Natural killer cell treated with Interleukin-12 subunit alpha and Interleukin-12 subunit beta and Interleukin-15 and Interleukin-18, amount 100 ng/mL, for 72 hours (primary cell): Measurements from ENCODE around the gene GTPBP4. TPM values are rescaled to one million over a fixed set of nuclear protein-coding genes. Genes with fewer than 3 reads are reported as not detected.
A peak's percentile ranks its signal among the peaks of the same experiment; 100 is the strongest.
"Not testable (repeated sequence)": the region's sequence is repeated elsewhere in the genome, so short reads cannot be mapped to it uniquely, and the experiment has no call there.

ENCODE experiments used
- ATAC-seq, 2 donors: fragments of 150-1000 bp; cut with Tn5 transposase in 1 of 2; sonication (Bioruptor Pico), chemical (Tn5 transposase) in 1 of 2; 2 replicates each; pipeline ENCODE4 v1.10.0; 2021
- DNase-seq: peaks from one replicate; pipeline ENCODE4 v3.0.0; 2022; ENCODE audit warnings: low spot score
- H3K27ac Mint-ChIP-seq, 2 donors: 1 replicate in 1 of 2; 2 replicates in 1 of 2; pipeline ENCODE4 v1.8.0; 2022; ENCODE audit warnings: mixed read lengths in 2 of 2, mild to moderate bottlenecking in 1 of 2, moderate library complexity in 1 of 2
- H3K27me3 Mint-ChIP-seq, 2 donors: 1 replicate in 1 of 2; 2 replicates in 1 of 2; pipeline ENCODE4 v1.8.0; 2022; ENCODE audit warnings: mixed read lengths in 2 of 2
- H3K36me3 Mint-ChIP-seq: one replicate; pipeline ENCODE4 v1.8.0; 2022; ENCODE audit warnings: mixed read lengths
- H3K4me1 Mint-ChIP-seq, 2 donors: 1 replicate in 1 of 2; 2 replicates in 1 of 2; pipeline ENCODE4 v1.8.0; 2022; ENCODE audit warnings: low read depth in 2 of 2, mixed read lengths in 2 of 2, mild to moderate bottlenecking in 1 of 2
- H3K4me3 Mint-ChIP-seq: one replicate; pipeline ENCODE4 v1.8.0; 2022; ENCODE audit warnings: mixed read lengths
- H3K9me3 Mint-ChIP-seq: 2 replicates; pipeline ENCODE4 v1.8.0; 2022; ENCODE audit warnings: mixed read lengths
- total RNA-seq, 2 donors: library from RNA; stranded (reverse); gene quantifications; one replicate each; pipeline ENCODE4 v1.2.3, GENCODE V29; 2022

GTPBP4 gene
- total RNA-seq, 2 donors from 2014 or later, result 123 to 160 TPM

- peak overlapping the region; percentile 99 for H3K4me3 Mint-ChIP-seq
- ATAC-seq (no peak), DNase-seq (no peak)
- peaks cover 41 to 48% of the 10 kb centered on the region in 2 donors for H3K4me1 Mint-ChIP-seq
- no peaks in the 10 kb centered on the region for H3K9me3 Mint-ChIP-seq
- H3K27me3 Mint-ChIP-seq, result no peaks in the 10 kb centered on the region
- peak overlapping the region; percentile 96 to 100 for H3K27ac Mint-ChIP-seq
- H3K36me3 Mint-ChIP-seq, result peaks cover 27% of the 10 kb centered on the region
Measured at GRCh38 chr10:1050145-1050544, 61.9 kb downstream of the GTPBP4 start.

- Mint-ChIP-seq H3K36me3 (peaks cover 23% of the 10 kb centered on the region), H3K4me3 (peak overlapping the region; percentile 99)
Measured at GRCh38 chr10:1050554-1050953, 62.3 kb downstream of the GTPBP4 start.

GRCh38 chr10:1054684-1055083 lies 66.5 kb downstream of the GTPBP4 start:
- DNase-seq (no peak), ATAC-seq (no peak)
- H3K4me3 Mint-ChIP-seq, result peak overlapping the region; percentile 96
- no peaks in the 10 kb centered on the region for H3K9me3 Mint-ChIP-seq
- H3K4me1 Mint-ChIP-seq, result peaks cover 49 to 59% of the 10 kb centered on the region in 2 donors
- peaks cover 14% of the 10 kb centered on the region for H3K36me3 Mint-ChIP-seq
- peak overlapping the region; percentile 98 to 100 for H3K27ac Mint-ChIP-seq
- no peaks in the 10 kb centered on the region for H3K27me3 Mint-ChIP-seq

More at GRCh38 chr10:1050554-1050953, 62.3 kb downstream of the GTPBP4 start:
- Mint-ChIP-seq H3K9me3 (no peaks in the 10 kb centered on the region), H3K27me3 (no peaks in the 10 kb centered on the region), H3K4me1 (peaks cover 39 to 47% of the 10 kb centered on the region in 2 donors), H3K27ac (peak overlapping the region; percentile 96 to 100)
- no peak for ATAC-seq
- no peak for DNase-seq

GRCh38 chr10:1056326-1057105 lies 68.3 kb downstream of the GTPBP4 start, which contains the start of gene WDR37:
TSS of gene WDR37 (plus strand) at chr10:1056385. CDS start at chr10:1072156, 15,771 bp downstream.
- Mint-ChIP-seq H3K27ac (peak within 1 kb of the TSS; percentile 98 to 100), H3K27me3 (no peaks in the 10 kb centered on the region), H3K4me1 (peaks cover 64 to 78% of the 10 kb centered on the region in 2 donors), H3K9me3 (no peaks in the 10 kb centered on the region), H3K4me3 (peak within 1 kb of the TSS; percentile 96), H3K36me3 (peaks cover 14% of the 10 kb centered on the region)
- ATAC-seq (peak; percentile 98), DNase-seq (peak; percentile 94)

- peak overlapping the region; percentile 84 for H3K4me3 Mint-ChIP-seq
- no peaks in the 10 kb centered on the region for H3K27me3 Mint-ChIP-seq
- ATAC-seq, result peak in 1 of 2 donors; percentile 7
- peak overlapping the region; percentile 98 to 100 for H3K27ac Mint-ChIP-seq
- H3K9me3 Mint-ChIP-seq, result no peaks in the 10 kb centered on the region
- DNase-seq, result no peak
- H3K36me3 Mint-ChIP-seq, result peaks cover 14% of the 10 kb centered on the region
- peaks cover 68 to 82% of the 10 kb centered on the region in 2 donors for H3K4me1 Mint-ChIP-seq
Measured at GRCh38 chr10:1057106-1057657, 68.9 kb downstream of the GTPBP4 start.

- ATAC-seq (no peak), DNase-seq (no peak)
- Mint-ChIP-seq H3K36me3 (peaks cover 14% of the 10 kb centered on the region), H3K9me3 (no peaks in the 10 kb centered on the region), H3K4me1 (peaks cover 70 to 85% of the 10 kb centered on the region in 2 donors), H3K4me3 (peak overlapping the region; percentile 84), H3K27me3 (no peaks in the 10 kb centered on the region), H3K27ac (peak overlapping the region; percentile 98 to 100)
Measured at GRCh38 chr10:1058017-1058416, 69.8 kb downstream of the GTPBP4 start.

GRCh38 chr10:1059902-1060301 lies 71.7 kb downstream of the GTPBP4 start:
- DNase-seq, result no peak
- peaks cover 4% of the 10 kb centered on the region for H3K36me3 Mint-ChIP-seq
- peak overlapping the region; percentile 78 to 91 for H3K27ac Mint-ChIP-seq

GRCh38 chr10:1061930-1062774 lies 73.9 kb downstream of the GTPBP4 start:
- no peaks in the 10 kb centered on the region for H3K27me3 Mint-ChIP-seq
- no peaks in the 10 kb centered on the region for H3K36me3 Mint-ChIP-seq
- no peak for ATAC-seq
- peak overlapping the region; percentile 79 for H3K4me3 Mint-ChIP-seq
- peak overlapping the region; percentile 78 to 91 for H3K27ac Mint-ChIP-seq
- H3K9me3 Mint-ChIP-seq, result no peaks in the 10 kb centered on the region
- H3K4me1 Mint-ChIP-seq, result peaks cover 76 to 89% of the 10 kb centered on the region in 2 donors
- DNase-seq, result no peak

More at GRCh38 chr10:1059902-1060301, 71.7 kb downstream of the GTPBP4 start:
- peaks cover 70 to 84% of the 10 kb centered on the region in 2 donors for H3K4me1 Mint-ChIP-seq
- no peaks in the 10 kb centered on the region for H3K9me3 Mint-ChIP-seq
- no peak for ATAC-seq
- H3K4me3 Mint-ChIP-seq, result no peak overlapping the region
- H3K27me3 Mint-ChIP-seq, result no peaks in the 10 kb centered on the region

GRCh38 chr10:1063232-1063865 lies 75.1 kb downstream of the GTPBP4 start:
- H3K27me3 Mint-ChIP-seq, result no peaks in the 10 kb centered on the region
- DNase-seq, result no peak
- H3K27ac Mint-ChIP-seq, result peak overlapping the region; percentile 78 to 91
- ATAC-seq, result peak; percentile 81 to 86
- H3K4me3 Mint-ChIP-seq, result peak overlapping the region; percentile 79
- H3K36me3 Mint-ChIP-seq, result no peaks in the 10 kb centered on the region
- peaks cover 76 to 89% of the 10 kb centered on the region in 2 donors for H3K4me1 Mint-ChIP-seq
- no peaks in the 10 kb centered on the region for H3K9me3 Mint-ChIP-seq

- peak overlapping the region; percentile 78 to 91 for H3K27ac Mint-ChIP-seq
Measured at GRCh38 chr10:1064964-1065247, 76.7 kb downstream of the GTPBP4 start.

GRCh38 chr10:1066734-1067133 lies 78.5 kb downstream of the GTPBP4 start:
- H3K36me3 Mint-ChIP-seq, DNase-seq, ATAC-seq, H3K27me3 Mint-ChIP-seq, H3K9me3 Mint-ChIP-seq: not testable (repeated sequence)
- peak overlapping the region; percentile 67 for H3K4me3 Mint-ChIP-seq
- H3K4me1 Mint-ChIP-seq, result peaks cover 74 to 83% of the 10 kb centered on the region in 2 donors
- peak overlapping the region; percentile 50 to 67 for H3K27ac Mint-ChIP-seq

More at GRCh38 chr10:1064964-1065247, 76.7 kb downstream of the GTPBP4 start:
- Mint-ChIP-seq H3K4me3 (no peak overlapping the region), H3K27me3 (no peaks in the 10 kb centered on the region), H3K4me1 (peaks cover 81 to 92% of the 10 kb centered on the region in 2 donors), H3K36me3 (no peaks in the 10 kb centered on the region), H3K9me3 (no peaks in the 10 kb centered on the region)
- ATAC-seq (no peak), DNase-seq (no peak)

- no peaks in the 10 kb centered on the region for H3K9me3 Mint-ChIP-seq
- H3K36me3 Mint-ChIP-seq, result no peaks in the 10 kb centered on the region
- peaks cover 57 to 66% of the 10 kb centered on the region in 2 donors for H3K4me1 Mint-ChIP-seq
- peak overlapping the region; percentile 50 to 67 for H3K27ac Mint-ChIP-seq
- peak overlapping the region; percentile 67 for H3K4me3 Mint-ChIP-seq
- DNase-seq (no peak), ATAC-seq (peak; percentile 55 to 58)
- no peaks in the 10 kb centered on the region for H3K27me3 Mint-ChIP-seq
Measured at GRCh38 chr10:1068380-1069361, 80.4 kb downstream of the GTPBP4 start.
